ENCODE results near the gene PDE7B. TPM values are rescaled to one million over a fixed set of nuclear protein-coding genes. Genes with fewer than 3 reads are reported as not detected.
A peak's percentile ranks its signal among the peaks of the same experiment; 100 is the strongest.

PDE7B gene
- total RNA-seq: under 1 TPM; 0.44 to 0.49 TPM
- under 1 TPM; 0.12 to 0.39 (median 0.25) TPM for polyA plus RNA-seq
- total RNA-seq: 0 to 1.0 (median 0.77) reads per million in 6 experiments

DNA sequence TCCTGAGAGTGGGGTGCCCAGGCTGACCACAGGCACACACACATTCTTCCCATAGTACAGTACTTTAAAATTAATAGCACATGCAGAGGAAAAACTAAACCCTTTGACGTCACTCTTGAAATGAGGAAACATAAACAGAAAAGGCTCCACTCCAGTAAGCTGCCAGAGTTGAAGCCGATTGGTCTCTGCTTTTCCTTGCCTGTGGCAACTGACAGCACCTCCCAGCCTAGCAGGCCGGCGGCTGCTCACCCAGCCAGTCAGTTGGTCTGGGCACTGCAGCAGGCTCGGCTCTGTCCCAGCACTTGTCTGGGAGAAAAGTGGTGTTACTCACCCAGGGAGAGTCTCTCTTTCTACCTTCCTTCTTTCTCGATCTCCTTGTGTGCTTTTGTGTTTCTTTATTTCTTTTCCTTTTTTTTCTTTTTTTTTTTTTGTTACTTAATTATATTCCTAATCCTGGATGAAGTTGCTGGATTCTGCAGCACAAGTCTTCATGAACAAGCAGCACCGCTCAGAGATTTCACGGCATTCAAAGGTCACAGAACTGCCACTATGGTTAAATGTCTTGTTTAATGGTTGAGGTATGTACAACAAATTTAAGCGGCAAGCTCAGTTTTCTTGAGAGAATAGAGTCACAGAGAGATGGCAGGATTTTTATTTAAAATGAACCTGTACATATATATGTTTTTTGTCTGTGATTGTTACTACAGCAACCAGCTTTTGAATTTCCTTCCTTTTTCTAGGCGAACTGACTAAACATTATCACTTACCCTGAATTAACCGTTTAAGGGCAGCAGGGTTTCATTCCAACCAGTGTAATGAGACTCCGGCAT is at the start of gene PDE7B:
TSS of gene PDE7B (plus strand) at position 260 of the 830 bp plus-strand sequence.
- Mint-ChIP-seq H3K4me1 (peaks cover 1 to 43% (median 29%) of the 10 kb centered on the region in 4 donors), H3K27me3 (no peaks in the 10 kb centered on the region), H3K4me3 (peak within 1 kb of the TSS; percentile 73 to 92 (median 84)), H3K36me3 (no peaks in the 10 kb centered on the region), H3K27ac (peak within 1 kb of the TSS in 8 of 10 donors; percentile 79 to 96 (median 88)), H3K9me3 (no peaks in the 10 kb centered on the region)
- DNase-seq (peak; percentile 1 to 68 (median 32)), ATAC-seq (peak; percentile 81 to 90)
- POLR2A ChIA-PET: interaction anchor here (0.7 to 2.2 kb wide), 8 partner anchors 31 to 941 kb away, joined by 3 to 11 read pairs (median 4); partner anchors contain the start of genes BCLAF1 and MAP3K5

DNA sequence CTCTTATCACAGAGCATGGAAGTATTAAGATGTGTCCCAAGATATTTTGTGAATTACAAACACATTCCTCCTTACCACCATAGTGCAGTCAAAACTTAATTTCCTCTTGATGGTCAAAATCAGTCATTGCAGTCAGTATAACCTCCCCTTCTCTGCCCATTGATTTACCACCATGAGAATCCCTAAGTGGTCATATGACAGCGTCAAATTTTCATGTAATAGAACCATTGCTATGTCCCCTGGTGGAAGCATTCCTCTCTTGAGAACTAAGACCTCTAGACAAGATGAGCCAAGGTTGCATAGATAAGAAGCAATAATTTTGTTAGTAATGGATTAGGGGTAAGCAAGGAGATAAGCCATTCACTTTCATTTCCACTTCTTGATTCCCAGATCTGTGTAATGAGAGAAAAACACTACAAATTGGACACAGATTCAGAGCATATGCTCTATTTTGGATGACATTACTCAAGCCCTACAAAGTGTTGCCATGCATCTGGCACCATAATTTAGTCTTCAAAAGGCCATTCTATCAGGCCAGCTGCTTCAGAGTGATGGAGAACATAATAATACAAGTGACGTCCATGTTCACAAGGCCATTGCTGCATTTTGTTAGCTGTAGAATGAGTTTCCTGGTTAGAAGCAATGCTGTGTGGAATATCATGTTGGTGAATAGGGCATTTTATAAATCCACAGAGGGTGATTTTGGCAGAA is 49.6 kb upstream of the PDE7B start:
- POLR2A ChIA-PET: interaction anchor here (0.7 kb wide), 1 partner anchor 51 kb away, joined by 3 read pairs; no protein-coding TSS in a partner anchor
- no peaks in the 10 kb centered on the region for H3K27me3 Mint-ChIP-seq
- H3K4me3 Mint-ChIP-seq: no peak overlapping the region
- no peaks in the 10 kb centered on the region for H3K9me3 Mint-ChIP-seq
- DNase-seq: no peak
- no peaks in the 10 kb centered on the region for H3K36me3 Mint-ChIP-seq
- ATAC-seq: no peak
- peaks cover 0 to 8% (median under 1%) of the 10 kb centered on the region in 4 donors for H3K4me1 Mint-ChIP-seq
- H3K27ac Mint-ChIP-seq: no peak overlapping the region

GRCh38 chr6:135810486-135810885 is 41.0 kb upstream of the PDE7B start:
- ATAC-seq: no peak
- POLR2A ChIA-PET: no interaction called here
- DNase-seq: no peak
- peaks cover 0 to 12% (median 4%) of the 10 kb centered on the region in 3 donors for H3K36me3 Mint-ChIP-seq
- peaks cover 0 to 2% (median 0%) of the 10 kb centered on the region in 4 donors for H3K4me1 Mint-ChIP-seq
- no peak overlapping the region for H3K4me3 Mint-ChIP-seq
- H3K9me3 Mint-ChIP-seq: peaks cover 0 to 16% (median 3%) of the 10 kb centered on the region in 9 donors
- no peaks in the 10 kb centered on the region for H3K27me3 Mint-ChIP-seq
- no peak overlapping the region for H3K27ac Mint-ChIP-seq

GRCh38 chr6:135811170-135811569 is 40.3 kb upstream of the PDE7B start:
- Mint-ChIP-seq H3K9me3 (peaks cover 0 to 16% (median 3%) of the 10 kb centered on the region in 9 donors), H3K4me1 (peaks cover 0 to 2% (median 0%) of the 10 kb centered on the region in 4 donors), H3K27me3 (no peaks in the 10 kb centered on the region), H3K36me3 (peaks cover 0 to 12% (median 4%) of the 10 kb centered on the region in 3 donors), H3K27ac (no peak overlapping the region), H3K4me3 (no peak overlapping the region)
- DNase-seq: no peak
- ATAC-seq: no peak
- POLR2A ChIA-PET: no interaction called here

DNA sequence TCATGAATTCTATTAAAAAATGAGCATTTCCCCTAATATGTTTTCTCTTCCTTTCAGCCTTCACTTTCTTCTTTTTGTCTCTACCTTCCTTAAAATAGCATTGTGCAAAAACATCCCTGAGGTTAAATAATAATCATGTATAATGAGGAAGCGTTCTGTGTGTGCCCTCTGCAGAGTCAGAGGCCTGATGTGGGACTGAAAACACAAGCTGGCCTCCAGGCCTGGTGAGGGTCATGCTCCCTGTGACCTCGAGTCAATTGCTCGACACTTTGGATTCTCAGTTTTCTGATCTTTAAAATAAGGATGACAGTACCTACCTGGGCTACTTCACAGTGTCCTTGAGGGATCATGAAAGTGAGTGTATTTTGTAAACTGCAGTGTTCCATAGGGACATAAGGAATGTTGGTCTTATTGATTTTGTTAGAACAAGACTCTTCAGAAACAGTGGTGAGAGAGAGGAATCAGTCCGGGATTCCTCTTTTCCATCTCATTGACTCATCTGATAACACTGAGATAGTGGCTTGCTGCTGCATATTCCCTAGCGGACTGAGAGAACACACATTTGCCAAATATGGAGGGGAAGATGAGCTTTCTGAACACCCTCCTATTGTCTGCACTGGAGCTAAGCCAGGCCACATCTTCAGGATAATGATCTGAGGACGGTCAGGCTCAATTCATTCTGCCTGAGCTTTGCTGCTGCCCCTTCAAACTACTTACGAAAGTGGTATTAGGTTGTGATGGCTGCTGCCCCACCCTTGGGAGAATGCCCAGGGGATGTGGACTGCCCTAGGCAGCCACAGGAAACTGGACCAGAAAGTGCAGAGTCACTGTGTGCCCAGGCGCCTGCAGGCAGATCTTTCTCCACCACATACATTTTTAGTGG is 39.6 kb upstream of the PDE7B start:
- DNase-seq (no peak), ATAC-seq (no peak)
- Mint-ChIP-seq H3K9me3 (peaks cover 0 to 16% (median 3%) of the 10 kb centered on the region in 9 donors), H3K4me3 (no peak overlapping the region), H3K27ac (peak overlapping the region in 1 of 10 donors; percentile 11), H3K27me3 (no peaks in the 10 kb centered on the region), H3K4me1 (peaks cover 0 to 2% (median 0%) of the 10 kb centered on the region in 4 donors), H3K36me3 (peaks cover 0 to 12% (median 4%) of the 10 kb centered on the region in 3 donors)
- POLR2A ChIA-PET: no interaction called here

DNA sequence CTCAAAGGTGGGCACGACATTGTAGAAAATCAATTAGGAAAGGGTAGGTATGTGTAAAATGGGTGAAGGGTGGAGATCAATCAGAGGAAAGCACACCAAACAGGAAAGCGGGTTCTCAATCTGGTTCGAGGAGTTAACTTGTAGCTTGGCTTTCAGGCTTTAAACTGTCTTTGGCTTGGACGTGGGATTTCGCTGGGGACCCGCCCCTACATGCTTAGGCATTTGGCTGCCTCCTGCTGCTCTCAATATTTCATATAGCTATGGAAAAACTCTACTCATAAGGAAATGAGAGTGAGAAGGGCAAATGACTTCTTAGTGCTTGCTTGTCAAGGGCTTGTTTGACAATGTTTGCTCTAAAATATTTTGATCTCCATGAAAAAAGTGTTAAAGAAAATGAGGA is 38.1 kb upstream of the PDE7B start:
- Mint-ChIP-seq H3K4me1 (peaks cover 0 to 2% (median 0%) of the 10 kb centered on the region in 4 donors), H3K27ac (peak overlapping the region in 1 of 10 donors; percentile 6), H3K9me3 (peaks cover 0 to 13% (median 3%) of the 10 kb centered on the region in 9 donors), H3K27me3 (no peaks in the 10 kb centered on the region), H3K36me3 (peaks cover 0 to 12% (median 4%) of the 10 kb centered on the region in 3 donors), H3K4me3 (no peak overlapping the region)
- no peak for ATAC-seq
- POLR2A ChIA-PET: no interaction called here
- DNase-seq: no peak

- peaks cover 0 to 12% (median 3%) of the 10 kb centered on the region in 9 donors for H3K9me3 Mint-ChIP-seq
- POLR2A ChIA-PET: no interaction called here
- H3K4me3 Mint-ChIP-seq: no peak overlapping the region
- H3K27me3 Mint-ChIP-seq: no peaks in the 10 kb centered on the region
- ATAC-seq (no peak), DNase-seq (no peak)
- H3K4me1 Mint-ChIP-seq: peaks cover 0 to 3% (median 0%) of the 10 kb centered on the region in 4 donors
- H3K27ac Mint-ChIP-seq: no peak overlapping the region
- H3K36me3 Mint-ChIP-seq: peaks cover 0 to 11% (median 3%) of the 10 kb centered on the region in 3 donors
These were observed 37.5 kb upstream of the PDE7B start for GRCh38 chr6:135814043-135814442.

DNA sequence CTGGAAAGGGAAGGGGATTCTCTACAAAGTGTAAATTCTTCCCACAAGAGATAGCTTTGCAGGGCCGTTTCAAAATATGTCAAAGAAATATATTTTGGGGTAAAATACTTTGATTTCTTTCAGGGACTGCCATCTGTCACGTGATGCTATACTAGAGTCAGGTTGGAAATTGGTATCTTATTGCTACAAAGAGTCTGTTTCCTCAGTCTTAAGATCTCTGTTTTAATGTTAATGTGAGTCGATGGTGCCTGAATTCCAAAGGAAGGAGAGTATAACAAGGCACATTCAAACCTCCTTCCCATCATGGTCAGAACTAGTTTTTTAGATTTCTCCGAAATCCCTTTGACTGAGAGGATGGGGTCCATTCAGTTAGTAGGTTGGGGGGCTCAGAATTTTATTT is 36.3 kb upstream of the PDE7B start:
- H3K36me3 Mint-ChIP-seq: no peaks in the 10 kb centered on the region
- DNase-seq (no peak), ATAC-seq (no peak)
- POLR2A ChIA-PET: no interaction called here
- H3K9me3 Mint-ChIP-seq: peaks cover 0 to 2% (median 0%) of the 10 kb centered on the region in 9 donors
- H3K4me1 Mint-ChIP-seq: peaks cover 0 to 6% (median 0%) of the 10 kb centered on the region in 4 donors
- no peaks in the 10 kb centered on the region for H3K27me3 Mint-ChIP-seq
- no peak overlapping the region for H3K4me3 Mint-ChIP-seq
- H3K27ac Mint-ChIP-seq: no peak overlapping the region

DNA sequence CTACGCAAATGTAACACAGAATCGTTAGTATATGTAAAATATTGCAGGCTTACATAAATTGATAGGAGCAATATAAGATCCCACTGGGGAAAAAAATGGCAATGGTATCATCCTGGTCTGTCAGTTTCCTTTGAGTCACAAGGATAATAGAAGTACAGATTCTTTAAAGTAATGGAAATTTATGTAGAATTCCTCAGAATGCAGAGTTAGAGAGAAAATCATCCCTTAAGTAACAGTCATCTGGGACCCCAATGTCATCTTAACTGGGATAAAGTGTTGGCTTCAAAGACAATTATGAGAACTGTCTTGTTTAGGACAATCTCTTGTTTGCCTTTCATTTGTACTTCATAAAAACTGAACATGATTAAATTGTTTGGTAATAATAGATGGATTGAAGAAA is 34.5 kb upstream of the PDE7B start:
- DNase-seq (no peak), ATAC-seq (no peak)
- H3K4me3 Mint-ChIP-seq: no peak overlapping the region
- no peaks in the 10 kb centered on the region for H3K9me3 Mint-ChIP-seq
- peaks cover 0 to 4% (median 0%) of the 10 kb centered on the region in 4 donors for H3K4me1 Mint-ChIP-seq
- H3K36me3 Mint-ChIP-seq: no peaks in the 10 kb centered on the region
- no peak overlapping the region for H3K27ac Mint-ChIP-seq
- POLR2A ChIA-PET: no interaction called here
- H3K27me3 Mint-ChIP-seq: no peaks in the 10 kb centered on the region

GRCh38 chr6:135819665-135820064 is 31.8 kb upstream of the PDE7B start:
- H3K9me3 Mint-ChIP-seq: no peaks in the 10 kb centered on the region
- DNase-seq: no peak
- H3K36me3 Mint-ChIP-seq: no peaks in the 10 kb centered on the region
- peaks cover 0 to 4% (median under 1%) of the 10 kb centered on the region in 4 donors for H3K4me1 Mint-ChIP-seq
- ATAC-seq: no peak
- POLR2A ChIA-PET: no interaction called here
- H3K27me3 Mint-ChIP-seq: no peaks in the 10 kb centered on the region
- no peak overlapping the region for H3K4me3 Mint-ChIP-seq
- H3K27ac Mint-ChIP-seq: no peak overlapping the region

DNA sequence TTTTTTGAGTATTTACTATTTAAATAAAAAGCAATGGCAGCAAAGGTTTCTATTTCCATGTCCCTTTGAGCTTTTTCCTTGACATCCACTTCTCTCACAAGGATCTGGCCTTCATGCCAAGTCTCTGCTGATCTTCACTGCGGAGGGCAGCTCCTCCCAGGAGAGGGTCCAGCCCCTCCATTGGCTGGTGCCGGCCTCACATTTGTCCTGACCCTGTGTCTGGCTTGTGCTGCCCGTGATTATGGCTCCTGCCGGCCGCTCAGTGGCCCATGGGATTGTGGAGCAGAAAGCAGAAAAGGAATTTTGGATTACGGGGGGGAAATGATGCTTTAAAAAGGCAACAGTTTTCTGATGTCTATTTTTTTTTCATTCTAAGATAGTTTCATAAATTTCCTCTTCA is 31.2 kb upstream of the PDE7B start:
- H3K27ac Mint-ChIP-seq: no peak overlapping the region
- no peaks in the 10 kb centered on the region for H3K27me3 Mint-ChIP-seq
- POLR2A ChIA-PET: no interaction called here
- ATAC-seq (no peak), DNase-seq (no peak)
- no peaks in the 10 kb centered on the region for H3K36me3 Mint-ChIP-seq
- H3K4me1 Mint-ChIP-seq: peaks cover 0 to 4% (median under 1%) of the 10 kb centered on the region in 4 donors
- H3K9me3 Mint-ChIP-seq: no peaks in the 10 kb centered on the region
- H3K4me3 Mint-ChIP-seq: no peak overlapping the region

DNA sequence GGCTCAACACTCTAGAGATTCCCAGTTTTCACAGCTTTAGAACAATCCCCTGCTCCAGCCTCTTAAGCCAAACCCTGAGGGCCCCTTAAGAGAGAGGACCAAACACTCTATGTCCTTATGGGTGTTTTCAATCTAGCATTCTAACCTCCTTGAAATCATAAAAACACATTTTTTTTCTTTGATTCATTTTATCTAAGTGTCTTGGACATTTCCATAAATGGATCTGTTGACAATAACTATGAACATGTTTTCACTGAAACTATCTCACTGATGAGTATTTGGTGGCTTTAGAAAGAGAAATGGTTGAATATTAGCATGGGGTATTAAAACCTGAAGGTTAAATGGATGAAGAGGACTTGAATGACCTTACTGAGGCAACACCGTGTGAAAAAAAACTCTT is 27.6 kb upstream of the PDE7B start:
- no peaks in the 10 kb centered on the region for H3K9me3 Mint-ChIP-seq
- no peak overlapping the region for H3K4me3 Mint-ChIP-seq
- DNase-seq (no peak), ATAC-seq (no peak)
- POLR2A ChIA-PET: no interaction called here
- peak overlapping the region in 2 of 10 donors; percentile 33 to 42 for H3K27ac Mint-ChIP-seq
- peaks cover 0 to 2% (median 0%) of the 10 kb centered on the region in 3 donors for H3K36me3 Mint-ChIP-seq
- peaks cover 0 to 4% (median under 1%) of the 10 kb centered on the region in 4 donors for H3K4me1 Mint-ChIP-seq
- H3K27me3 Mint-ChIP-seq: no peaks in the 10 kb centered on the region

All from naive thymus-derived CD8-positive, alpha-beta T cell (primary cell).